Smooth muscle cell (in vitro differentiated cells): ENCODE results near the gene KCNB1. TPM values are rescaled to one million over a fixed set of nuclear protein-coding genes. Genes with fewer than 3 reads are reported as not detected.
A peak's percentile ranks its signal among the peaks of the same experiment; 100 is the strongest.

Experiments
- DNase-seq: peaks from one replicate; lab custom pipeline; 2025; ENCODE audit not compliant: unreplicated experiment; lab: John Stamatoyannopoulos, UW
- H2AFZ ChIP-seq: fragments of 200-600 bp; sonication (generic); 2 replicates; pipeline ENCODE4 v1.6.0; 2016; ENCODE audit warnings: antibody characterized with exemption, low read depth, mild to moderate bottlenecking
- H3F3A ChIP-seq: fragments of 200-600 bp; sonication (generic); 2 replicates; pipeline ENCODE4 v1.6.0; 2017; ENCODE audit warnings: antibody characterized with exemption, low read depth
- H3K27ac ChIP-seq: fragments of 200-600 bp; sonication (generic); 2 replicates; pipeline ENCODE4 v1.5.1; 2016; ENCODE audit warnings: low read depth, mild to moderate bottlenecking
- H3K27me3 ChIP-seq: fragments of 200-600 bp; sonication (generic); 2 replicates; pipeline ENCODE4 v1.6.1; 2016; ENCODE audit warnings: low read depth, mild to moderate bottlenecking
- H3K36me3 ChIP-seq: fragments of 200-600 bp; sonication (generic); 2 replicates; pipeline ENCODE4 v1.5.1; 2016; ENCODE audit warnings: low read depth
- H3K4me1 ChIP-seq: fragments of 200-600 bp; sonication (generic); 2 replicates; pipeline ENCODE4 v1.5.1; 2016; ENCODE audit warnings: low read depth
- H3K4me2 ChIP-seq: fragments of 200-600 bp; sonication (generic); 2 replicates; pipeline ENCODE4 v1.6.0; 2016; ENCODE audit warnings: mild to moderate bottlenecking
- H3K4me3 ChIP-seq: fragments of 200-600 bp; sonication (generic); 2 replicates; pipeline ENCODE4 v1.5.1; 2016; ENCODE audit warnings: mild to moderate bottlenecking
- H3K79me2 ChIP-seq: fragments of 200-600 bp; sonication (generic); 2 replicates; pipeline ENCODE4 v1.6.0; 2016; ENCODE audit warnings: low read depth, mild to moderate bottlenecking
- H3K9ac ChIP-seq: fragments of 200-600 bp; sonication (generic); 2 replicates; pipeline ENCODE4 v1.6.0; 2016; ENCODE audit warnings: low read depth
- H3K9me3 ChIP-seq: fragments of 200-600 bp; sonication (generic); replicated peaks from 2 replicates; pipeline ENCODE4 v1.5.1; 2016; ENCODE audit warnings: low read depth
- H4K20me1 ChIP-seq: fragments of 200-600 bp; sonication (generic); 2 replicates; pipeline ENCODE4 v1.6.0; 2016; ENCODE audit warnings: low read depth
- CTCF ChIP-seq: fragments of 200-600 bp; sonication (generic); IDR thresholded peaks from 2 replicates; pipeline ENCODE4 v1.5.1; 2017; ENCODE audit warnings: borderline replicate concordance, mild to moderate bottlenecking, antibody characterized with exemption; ENCODE audit not compliant: insufficient read depth, poor library complexity, severe bottlenecking
- WGBS: methylation state at CpG from one replicate; pipeline ENCODE4 v1.1.7; 2016; ENCODE audit warnings: low lambda C conversion rate; 5-methylcytosine and 5-hydroxymethylcytosine counted together
- polyA plus RNA-seq: library from polyadenylated mRNA; unstranded; fragments of >200 nt; fragmentation: Nextera tagmentation; extraction: Ambion mirVana; gene quantifications from 2 replicates; pipeline ENCODE4 v1.2.1, GENCODE V29; 2016
- total RNA-seq: library from RNA; depleted of rRNA; stranded (reverse); fragments of >200 nt; gene quantifications from 2 replicates; pipeline ENCODE4 v1.2.3, GENCODE V29; 2014

KCNB1 gene
- total and polyA plus RNA-seq, 2 experiments from 2014 or later = not detected

- WGBS = 82% methylated on average over 3 of the region's 3 CpGs
- H4K20me1 ChIP-seq = no peaks in the 10 kb centered on the region
- no peak overlapping the region for H3K4me3 ChIP-seq
- H3K27ac ChIP-seq = no peak overlapping the region
- no peak for DNase-seq
- H3K79me2 ChIP-seq = no peaks in the 10 kb centered on the region
- H3K9ac ChIP-seq = no peak overlapping the region
- H3K36me3 ChIP-seq = no peaks in the 10 kb centered on the region
- H3K27me3 ChIP-seq = peaks cover 9% of the 10 kb centered on the region
- H3K4me2 ChIP-seq = no peak overlapping the region
- H3K4me1 ChIP-seq = peaks cover 5% of the 10 kb centered on the region
- TF ChIP-seq CTCF = no peak
- no peaks in the 10 kb centered on the region for H3F3A ChIP-seq
- H2AFZ ChIP-seq = no peak overlapping the region
- H3K9me3 ChIP-seq = no peaks in the 10 kb centered on the region
These were observed 5.3 kb downstream of the KCNB1 start for GRCh38 chr20:49477200-49477599.

GRCh38 chr20:49476016-49476355, 6.5 kb downstream of the KCNB1 start:
- Histone ChIP-seq H3K36me3 (no peaks in the 10 kb centered on the region), H3K9ac (no peak overlapping the region), H3K79me2 (no peaks in the 10 kb centered on the region), H3K4me3 (no peak overlapping the region), H3K4me2 (peak overlapping the region; percentile 44), H3K27me3 (peaks cover 10% of the 10 kb centered on the region), H4K20me1 (no peaks in the 10 kb centered on the region), H3K4me1 (peaks cover 5% of the 10 kb centered on the region), H2AFZ (no peak overlapping the region), H3F3A (no peaks in the 10 kb centered on the region), H3K9me3 (no peaks in the 10 kb centered on the region), H3K27ac (no peak overlapping the region)
- DNase-seq = no peak
- TF ChIP-seq CTCF = no peak
- WGBS = 29% methylated on average over 7 of the region's 7 CpGs

DNA sequence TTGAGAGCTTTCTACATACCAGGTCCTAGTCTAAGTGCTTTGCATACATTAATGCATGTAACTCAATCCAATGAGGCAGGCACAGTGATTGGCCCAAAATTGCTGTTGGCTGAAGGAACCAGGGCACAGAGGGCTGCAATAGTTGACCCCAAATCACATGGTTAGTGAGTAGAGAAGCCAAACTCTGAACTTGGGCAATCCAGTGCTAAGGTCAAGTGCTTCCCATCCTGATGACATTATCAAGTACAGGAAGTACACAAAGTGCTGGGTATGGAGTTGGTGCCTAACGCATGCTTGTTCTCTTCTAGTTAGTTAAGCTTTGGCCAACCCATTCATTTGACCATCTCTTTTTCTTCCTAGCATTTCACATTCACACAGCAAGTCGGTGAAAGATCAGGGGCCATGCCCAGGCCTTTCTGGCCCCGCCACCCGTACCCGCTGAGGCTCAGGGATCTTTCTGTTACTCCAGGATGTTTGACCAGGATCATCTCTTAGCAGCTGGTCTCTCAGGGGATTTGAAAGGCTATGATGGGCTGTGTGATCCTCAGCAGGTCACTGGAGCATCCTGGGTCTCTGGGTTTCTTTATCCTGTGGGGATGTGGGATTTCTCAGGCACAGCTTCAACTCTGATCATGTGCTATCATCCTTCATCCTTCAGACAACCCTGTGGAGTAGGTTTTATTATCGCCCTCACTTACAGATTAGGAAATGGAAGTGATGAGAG, 7.0 kb downstream of the KCNB1 start:
- no peak for TF ChIP-seq CTCF
- no peak overlapping the region for H2AFZ ChIP-seq
- H3K27ac ChIP-seq = no peak overlapping the region
- H3K27me3 ChIP-seq = peaks cover 15% of the 10 kb centered on the region
- peak overlapping the region; percentile 44 for H3K4me2 ChIP-seq
- 86% methylated on average over 6 of the region's 6 CpGs for WGBS
- H3K4me3 ChIP-seq = no peak overlapping the region
- H3F3A ChIP-seq = no peaks in the 10 kb centered on the region
- H3K79me2 ChIP-seq = no peaks in the 10 kb centered on the region
- H3K4me1 ChIP-seq = peaks cover 5% of the 10 kb centered on the region
- H3K9ac ChIP-seq = no peak overlapping the region
- H3K9me3 ChIP-seq = no peaks in the 10 kb centered on the region
- DNase-seq = no peak
- H4K20me1 ChIP-seq = no peaks in the 10 kb centered on the region
- no peaks in the 10 kb centered on the region for H3K36me3 ChIP-seq

DNA sequence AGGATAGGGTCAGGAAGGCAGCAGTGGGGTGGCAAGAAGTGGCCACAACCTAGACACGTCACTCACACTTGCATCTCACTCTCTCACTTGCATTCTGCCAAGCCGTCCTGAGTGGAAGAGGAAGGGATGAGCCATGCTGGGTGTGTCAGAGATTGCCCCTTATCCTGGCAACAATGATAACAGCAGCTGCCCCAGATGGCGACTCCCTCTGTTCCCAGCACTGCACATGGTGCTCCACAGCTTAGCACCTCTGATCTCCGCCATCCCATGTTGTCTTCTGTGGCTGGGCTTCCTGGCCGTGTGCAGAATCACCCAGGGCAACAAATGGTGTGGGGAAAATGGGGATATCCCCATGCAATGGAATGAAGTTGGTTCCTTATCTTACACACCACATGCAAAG, 11.1 kb downstream of the KCNB1 start:
- no peaks in the 10 kb centered on the region for H3K79me2 ChIP-seq
- DNase-seq = no peak

More for the DNA sequence above, 11.1 kb downstream of the KCNB1 start:
- no peak for TF ChIP-seq CTCF
- no peaks in the 10 kb centered on the region for H3K36me3 ChIP-seq
- H3K4me3 ChIP-seq = no peak overlapping the region
- no peaks in the 10 kb centered on the region for H3K9me3 ChIP-seq
- H3K27ac ChIP-seq = no peak overlapping the region
- no peak overlapping the region for H3K4me2 ChIP-seq
- H3F3A ChIP-seq = no peaks in the 10 kb centered on the region
- no peak overlapping the region for H2AFZ ChIP-seq
- H3K9ac ChIP-seq = no peak overlapping the region
- H4K20me1 ChIP-seq = no peaks in the 10 kb centered on the region
- H3K27me3 ChIP-seq = peaks cover 28% of the 10 kb centered on the region
- 57% methylated on average over 5 of the region's 5 CpGs for WGBS
- no peaks in the 10 kb centered on the region for H3K4me1 ChIP-seq
